ENCODE results near the gene SYPL2.
"Not testable (repeated sequence)": the region's sequence is repeated elsewhere in the genome, so short reads cannot be mapped to it uniquely, and the experiment has no call there.

Gene SYPL2

DNA sequence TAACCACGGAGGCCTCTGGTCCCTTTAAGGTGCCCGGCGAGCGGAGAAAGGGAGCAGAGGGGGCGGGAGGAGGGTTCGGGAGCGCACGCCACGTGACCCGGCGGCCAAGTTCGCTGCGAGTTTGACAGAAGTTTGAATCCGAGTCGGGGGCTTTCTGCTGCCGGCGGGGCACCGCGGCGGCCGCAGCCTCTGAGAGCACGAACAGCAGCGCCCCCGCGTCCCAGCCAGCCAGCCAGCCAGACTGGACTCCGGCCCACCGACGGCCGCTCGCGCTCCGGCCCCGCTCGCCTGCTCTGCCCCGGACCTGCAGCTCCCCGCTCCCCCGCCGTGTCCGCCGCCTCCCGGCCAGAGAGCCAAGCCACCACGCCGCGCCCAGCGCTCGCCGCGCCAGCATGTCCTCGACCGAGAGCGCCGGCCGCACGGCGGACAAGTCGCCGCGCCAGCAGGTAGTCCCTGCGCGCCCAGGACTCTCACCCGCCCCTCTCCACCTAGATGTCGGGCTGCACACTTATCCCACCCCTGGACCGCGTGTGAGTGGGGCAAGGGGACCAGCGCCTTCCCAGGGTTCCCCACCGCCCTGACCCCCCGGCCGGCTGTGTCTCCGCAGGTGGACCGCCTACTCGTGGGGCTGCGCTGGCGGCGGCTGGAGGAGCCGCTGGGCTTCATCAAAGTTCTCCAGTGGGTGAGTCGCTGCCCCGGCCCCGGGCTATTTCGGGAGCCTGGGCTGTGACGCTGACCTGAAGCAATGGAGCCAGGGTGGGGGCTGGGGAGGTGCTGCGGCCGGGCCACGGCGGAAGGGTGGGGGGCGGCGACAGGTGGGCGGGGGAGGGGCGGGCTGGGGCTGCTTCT is at the start of gene SYPL2:
Gene SYPL2 (plus strand): TSS at position 95 of the 849 bp plus-strand sequence. CDS start 298 bp downstream, at position 393.
- no peak for DNase-seq (ENCODE audit: low read depth in 2 of 3, low spot score in 2 of 3)

DNA sequence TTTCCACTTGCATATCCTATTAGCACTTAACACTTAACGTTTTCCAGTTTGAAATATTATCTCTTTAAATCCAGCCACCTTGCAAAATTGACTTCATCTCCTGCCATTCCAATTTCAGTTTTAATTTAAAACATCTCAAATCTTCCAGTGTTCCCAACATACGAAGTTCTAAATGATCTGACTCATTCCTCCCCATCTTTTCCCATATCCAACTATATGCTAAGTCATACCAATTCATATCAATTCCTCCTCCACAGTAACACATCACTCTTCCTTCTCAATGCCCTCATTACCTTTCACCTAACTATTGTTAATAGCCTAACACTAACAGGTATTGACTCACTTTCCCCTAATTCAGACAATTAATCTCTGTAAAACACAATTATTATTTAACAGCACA is 42.8 kb upstream of the SYPL2 start:
- DNase-seq (ENCODE audit: low read depth in 2 of 3, low spot score in 2 of 3), result no peak

- DNase-seq (ENCODE audit: low read depth in 2 of 3, low spot score in 2 of 3), result peak in 2 of 3 experiments; percentile 44 to 55
Observed at GRCh38 chr1:109425391-109426280, 40.7 kb upstream of the SYPL2 start.

DNA sequence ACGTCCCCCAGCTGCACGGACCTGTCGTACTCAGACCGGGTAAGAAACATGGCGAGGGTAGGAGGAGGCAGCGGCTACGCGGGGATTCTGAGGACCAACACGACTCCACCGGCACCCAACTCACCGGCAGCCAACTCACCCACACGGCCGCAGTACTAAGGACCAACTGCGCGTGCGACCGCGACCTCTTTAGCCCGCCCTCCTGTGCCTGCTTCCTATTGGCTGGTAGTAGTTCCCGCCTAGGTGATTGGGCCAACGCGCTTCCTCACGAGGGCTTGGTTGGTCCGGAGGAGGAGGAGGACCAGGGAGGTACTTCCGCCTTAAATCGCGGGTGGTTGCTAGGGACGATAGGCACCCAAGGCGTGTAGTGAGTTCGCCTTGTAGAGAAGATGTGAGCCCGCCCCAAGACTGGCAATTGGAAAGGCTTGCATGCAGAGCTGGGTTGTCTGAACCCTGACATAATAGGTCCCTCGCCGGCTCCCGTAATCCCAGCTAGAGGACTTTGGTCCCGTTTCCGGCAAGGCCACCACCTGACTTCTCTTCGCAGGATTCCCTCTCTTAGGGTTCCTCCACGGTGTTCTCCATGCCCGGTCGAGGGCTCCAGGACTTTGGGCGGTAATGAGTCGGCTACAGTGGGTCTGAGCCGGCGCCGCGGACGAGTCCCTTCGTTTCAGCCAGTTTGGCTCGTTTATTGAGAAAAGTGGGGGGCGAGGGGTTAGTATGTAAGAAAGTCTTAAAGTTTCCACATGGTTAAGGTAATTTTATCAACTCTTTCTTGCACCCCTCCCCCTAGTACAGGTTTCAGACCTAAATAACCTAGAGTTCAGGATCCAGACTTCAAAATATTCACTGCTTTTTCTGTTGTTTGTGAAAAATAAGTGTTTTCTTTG is 39.8 kb upstream of the SYPL2 start, which contains the start of gene PSMA5:
Gene PSMA5 (minus strand): TSS at position 168 of the 890 bp plus-strand sequence. CDS start 118 bp downstream, at position 50.
- DNase-seq (ENCODE audit: low read depth in 2 of 3, low spot score in 2 of 3), result peak; percentile 63 to 88 (median 77)

GRCh38 chr1:109427171-109427467 is 39.2 kb upstream of the SYPL2 start:
- DNase-seq (ENCODE audit: low read depth in 2 of 3, low spot score in 2 of 3), result no peak

- DNase-seq (ENCODE audit: low read depth in 2 of 3, low spot score in 2 of 3), result no peak
Observed at GRCh38 chr1:109432336-109432735, 34.0 kb upstream of the SYPL2 start.

- DNase-seq (ENCODE audit: low read depth in 2 of 3, low spot score in 2 of 3), result no peak
Observed at GRCh38 chr1:109433322-109433721, 33.0 kb upstream of the SYPL2 start.

GRCh38 chr1:109434484-109434883 is 31.9 kb upstream of the SYPL2 start:
- no peak for DNase-seq (ENCODE audit: low read depth in 2 of 3, low spot score in 2 of 3)

- no peak for DNase-seq (ENCODE audit: low read depth in 2 of 3, low spot score in 2 of 3)
Observed at GRCh38 chr1:109438798-109439297, 27.5 kb upstream of the SYPL2 start.

DNA sequence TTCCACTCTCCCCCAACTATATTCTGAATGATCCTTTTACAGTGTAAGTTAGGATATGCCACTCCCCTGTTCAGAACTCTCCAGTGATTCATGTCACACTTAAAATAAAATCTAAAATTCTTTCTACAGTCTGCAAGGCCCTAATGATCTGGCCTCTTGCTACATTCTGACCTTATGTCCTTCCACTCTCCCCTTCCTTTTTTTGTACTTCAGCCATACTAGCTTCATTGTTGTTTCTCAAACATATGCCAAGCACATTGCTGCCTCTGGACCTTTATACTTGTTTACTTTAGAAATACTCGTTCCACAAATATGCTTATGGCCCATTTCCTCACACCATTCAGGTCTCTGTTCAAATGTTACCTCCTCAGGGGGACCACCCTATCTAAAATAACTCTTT is 25.3 kb upstream of the SYPL2 start:
- DNase-seq (ENCODE audit: low read depth in 2 of 3, low spot score in 2 of 3), result no peak

DNA sequence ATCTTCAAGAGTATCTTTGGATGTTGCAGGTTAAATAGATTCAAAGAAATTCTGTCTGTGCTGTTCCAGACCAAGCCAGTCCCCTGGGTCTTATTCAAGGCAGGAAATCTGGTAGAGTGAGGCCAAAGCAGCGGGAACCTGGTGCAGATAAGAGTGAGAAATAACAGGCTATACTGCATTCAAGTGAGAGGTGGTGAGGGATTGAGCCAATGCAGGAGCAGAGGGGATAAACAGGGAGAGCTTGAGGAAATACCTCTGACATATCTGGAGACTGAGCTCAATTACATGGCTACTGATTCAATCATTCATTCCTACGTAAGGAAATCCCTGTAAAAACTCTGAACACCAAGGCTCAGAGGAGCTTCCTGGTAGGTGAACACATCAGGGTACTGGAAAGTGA is 22.9 kb upstream of the SYPL2 start:
- DNase-seq (ENCODE audit: low read depth in 2 of 3, low spot score in 2 of 3), result no peak

GRCh38 chr1:109444346-109444745 is 22.0 kb upstream of the SYPL2 start:
- no peak for DNase-seq (ENCODE audit: low read depth in 2 of 3, low spot score in 2 of 3)

GRCh38 chr1:109445949-109446695 is 20.2 kb upstream of the SYPL2 start:
- DNase-seq (ENCODE audit: low read depth in 2 of 3, low spot score in 2 of 3), result not testable (repeated sequence)

GRCh38 chr1:109447524-109447923 is 18.8 kb upstream of the SYPL2 start:
- no peak for DNase-seq (ENCODE audit: low read depth in 2 of 3, low spot score in 2 of 3)

- DNase-seq (ENCODE audit: low read depth in 2 of 3, low spot score in 2 of 3), result no peak
Observed at GRCh38 chr1:109454497-109455133, 11.7 kb upstream of the SYPL2 start.

- no peak for DNase-seq (ENCODE audit: low read depth in 2 of 3, low spot score in 2 of 3)
Observed at GRCh38 chr1:109457819-109458218, 8.5 kb upstream of the SYPL2 start.

- DNase-seq (ENCODE audit: low read depth in 2 of 3, low spot score in 2 of 3), result no peak
Observed at GRCh38 chr1:109466125-109466451, 258 bp upstream of the SYPL2 start.

DNA sequence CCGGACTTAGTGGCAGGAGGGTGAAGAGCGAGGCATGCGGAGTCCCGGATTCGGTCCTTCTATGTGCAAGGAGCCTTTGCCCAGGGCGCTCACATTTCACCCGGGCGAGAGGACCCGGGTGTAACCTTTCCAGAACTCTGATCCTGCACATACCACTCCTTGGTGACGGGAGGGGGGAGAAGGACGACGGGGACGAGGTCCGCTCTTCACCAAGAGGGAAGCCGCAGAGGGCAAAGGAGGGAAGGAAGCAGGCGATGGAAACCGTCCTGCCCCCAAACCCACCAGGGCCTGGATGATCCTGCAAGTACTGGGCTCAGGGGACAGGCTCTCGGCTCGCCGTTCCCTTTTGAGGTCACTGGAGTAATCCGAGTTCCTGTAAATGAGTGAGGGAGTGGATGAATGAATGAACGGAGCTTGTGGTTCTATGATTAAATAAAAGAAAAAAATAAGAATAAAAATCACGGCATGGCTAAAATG is 993 bp downstream of the SYPL2 start:
- no peak for DNase-seq (ENCODE audit: low read depth in 2 of 3, low spot score in 2 of 3)

DNA sequence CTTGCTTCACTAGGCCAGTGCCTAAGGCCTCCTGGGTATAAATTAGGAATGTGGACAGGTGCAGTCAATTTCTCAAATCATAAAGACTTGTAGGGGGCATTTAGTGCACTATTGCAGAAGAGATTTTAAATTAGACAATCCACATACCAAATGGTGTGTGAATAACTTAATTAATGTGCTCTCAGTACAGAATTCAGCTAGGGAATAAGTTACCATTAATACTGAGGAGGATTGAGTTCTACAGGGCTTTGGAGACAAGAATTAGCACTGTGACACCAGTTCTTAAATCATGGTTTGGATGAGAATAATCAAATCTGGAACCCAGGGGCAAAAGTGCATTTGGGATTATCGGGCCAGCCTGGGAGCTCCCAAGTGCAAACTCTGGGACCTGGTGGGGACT is 1.7 kb downstream of the SYPL2 start:
- DNase-seq (ENCODE audit: low read depth in 2 of 3, low spot score in 2 of 3), result no peak

DNA sequence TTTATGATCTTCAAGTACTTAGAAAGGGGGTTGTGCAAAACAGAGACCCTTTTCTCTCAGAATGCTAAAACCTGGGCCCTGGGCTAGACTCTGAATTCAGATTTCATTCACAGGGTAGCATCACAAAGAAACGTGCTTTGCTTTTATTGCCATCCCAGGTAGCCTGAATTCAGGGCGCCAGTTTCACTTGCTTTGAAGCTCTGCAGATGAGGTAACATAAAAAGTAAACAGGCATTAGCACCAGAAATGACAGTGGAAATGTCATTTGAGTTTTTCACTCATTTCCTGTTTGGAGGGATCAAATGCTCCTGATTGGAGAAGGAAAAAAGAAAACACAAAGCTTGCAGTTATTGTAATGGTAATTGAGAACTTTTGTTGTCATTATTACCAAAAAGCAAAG is 2.6 kb downstream of the SYPL2 start:
- no peak for DNase-seq (ENCODE audit: low read depth in 2 of 3, low spot score in 2 of 3)

Measured in activated CD8-positive, alpha-beta memory T cell treated with anti-CD3 and anti-CD28 coated beads for 48 hours (primary cell).